Neutrophil (primary cell): ENCODE data around the gene CRYAB.

Source experiments
- H3K27ac ChIP-seq: fragments of 200-600 bp; sonication (generic); 2 replicates; pipeline ENCODE4 v1.5.1; 2016; ENCODE audit warnings: mild to moderate bottlenecking, moderate library complexity
- H3K27me3 ChIP-seq: fragments of 200-600 bp; sonication (generic); 2 replicates; pipeline ENCODE4 v1.6.0; 2016; ENCODE audit warnings: mild to moderate bottlenecking
- H3K36me3 ChIP-seq: fragments of 200-600 bp; sonication (generic); 2 replicates; pipeline ENCODE4 v1.5.1; 2017
- H3K4me1 ChIP-seq, 2 experiments: fragments of 200-600 bp in 1 of 2; sonication (generic) in 1 of 2; 1 replicate in 1 of 2; 2 replicates in 1 of 2; pipeline versions ENCODE4 v1.5.1 to v1.6.1; 2013 to 2016; ENCODE audit warnings: low read depth in 1 of 2, low read length in 1 of 2, mild to moderate bottlenecking in 1 of 2, moderate library complexity in 1 of 2; ENCODE audit not compliant: control insufficient read depth in 1 of 2, insufficient read depth in 1 of 2
- H3K4me3 ChIP-seq, 2 experiments: fragments of 200-600 bp in 1 of 2; sonication (generic) in 1 of 2; 1 replicate in 1 of 2; 2 replicates in 1 of 2; pipeline ENCODE4 v1.5.1; 2013 to 2016; ENCODE audit warnings: low read depth in 1 of 2, low read length in 1 of 2, mild to moderate bottlenecking in 1 of 2, moderate library complexity in 1 of 2
- H3K9me3 ChIP-seq: fragments of 200-600 bp; sonication (generic); 2 replicates; pipeline ENCODE4 v1.5.1; 2016
- TF ChIP-seq, protein P1 (sequence below): fragments of 200-600 bp; sonication (generic); IDR thresholded peaks from 2 replicates; pipeline ENCODE4 v1.5.1; 2016; ENCODE audit warnings: antibody characterized with exemption

The CRYAB gene

DNA sequence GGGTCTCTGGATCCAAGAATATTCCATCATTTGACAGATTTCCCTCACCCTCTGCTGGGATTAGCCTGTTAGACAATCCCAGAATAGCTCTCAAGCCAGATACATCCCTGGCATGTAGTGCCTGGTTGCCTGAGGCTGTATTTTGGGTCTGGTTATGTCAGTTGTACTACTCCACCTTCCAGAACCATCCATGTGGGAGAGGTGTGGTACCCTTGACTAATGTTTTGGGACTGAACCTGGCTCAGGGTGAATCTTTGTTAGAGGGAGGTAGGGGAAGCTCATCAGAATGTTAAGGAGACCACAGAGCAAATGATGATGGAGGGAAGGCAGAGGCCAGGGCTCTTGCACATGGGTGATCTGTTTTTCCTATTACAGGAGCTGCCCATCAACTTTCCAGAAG is 12.4 kb upstream of the CRYAB start:
- Histone ChIP-seq H3K9me3 (no peaks in the 10 kb centered on the region), H3K36me3 (no peaks in the 10 kb centered on the region), H3K27ac (no peak overlapping the region), H3K4me3 (no peak overlapping the region), H3K4me1 (peaks cover 12 to 13% of the 10 kb centered on the region in 2 experiments), H3K27me3 (no peaks in the 10 kb centered on the region)
- TF ChIP-seq, protein P1, sequence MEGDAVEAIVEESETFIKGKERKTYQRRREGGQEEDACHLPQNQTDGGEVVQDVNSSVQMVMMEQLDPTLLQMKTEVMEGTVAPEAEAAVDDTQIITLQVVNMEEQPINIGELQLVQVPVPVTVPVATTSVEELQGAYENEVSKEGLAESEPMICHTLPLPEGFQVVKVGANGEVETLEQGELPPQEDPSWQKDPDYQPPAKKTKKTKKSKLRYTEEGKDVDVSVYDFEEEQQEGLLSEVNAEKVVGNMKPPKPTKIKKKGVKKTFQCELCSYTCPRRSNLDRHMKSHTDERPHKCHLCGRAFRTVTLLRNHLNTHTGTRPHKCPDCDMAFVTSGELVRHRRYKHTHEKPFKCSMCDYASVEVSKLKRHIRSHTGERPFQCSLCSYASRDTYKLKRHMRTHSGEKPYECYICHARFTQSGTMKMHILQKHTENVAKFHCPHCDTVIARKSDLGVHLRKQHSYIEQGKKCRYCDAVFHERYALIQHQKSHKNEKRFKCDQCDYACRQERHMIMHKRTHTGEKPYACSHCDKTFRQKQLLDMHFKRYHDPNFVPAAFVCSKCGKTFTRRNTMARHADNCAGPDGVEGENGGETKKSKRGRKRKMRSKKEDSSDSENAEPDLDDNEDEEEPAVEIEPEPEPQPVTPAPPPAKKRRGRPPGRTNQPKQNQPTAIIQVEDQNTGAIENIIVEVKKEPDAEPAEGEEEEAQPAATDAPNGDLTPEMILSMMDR: no peak

DNA sequence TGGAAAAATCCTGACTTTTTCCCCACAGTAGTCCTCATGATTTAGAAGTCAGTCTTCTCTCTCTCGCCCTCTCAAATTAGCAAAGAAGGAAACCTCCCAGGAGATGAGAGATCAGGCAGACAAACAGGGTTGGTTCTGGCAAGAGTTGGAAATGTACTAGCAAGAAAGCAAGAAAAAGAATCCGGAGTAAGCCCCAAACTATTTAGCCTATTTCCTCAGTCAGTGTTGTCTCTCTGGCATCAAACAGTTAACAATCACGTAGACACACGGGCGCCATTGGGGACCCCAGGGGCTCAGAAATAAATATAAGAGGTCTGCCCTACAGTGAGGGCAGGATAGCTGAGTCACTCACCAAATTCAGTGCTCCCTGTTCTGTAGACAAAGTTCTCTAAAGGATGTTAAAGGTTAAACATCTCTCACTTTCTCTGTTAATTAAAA is 11.8 kb upstream of the CRYAB start:
- H3K27ac ChIP-seq: no peak overlapping the region
- H3K4me3 ChIP-seq: no peak overlapping the region
- H3K27me3 ChIP-seq: no peaks in the 10 kb centered on the region
- peaks cover 12 to 13% of the 10 kb centered on the region in 2 experiments for H3K4me1 ChIP-seq
- no peaks in the 10 kb centered on the region for H3K36me3 ChIP-seq
- H3K9me3 ChIP-seq: no peaks in the 10 kb centered on the region
- TF ChIP-seq, protein P1: no peak

DNA sequence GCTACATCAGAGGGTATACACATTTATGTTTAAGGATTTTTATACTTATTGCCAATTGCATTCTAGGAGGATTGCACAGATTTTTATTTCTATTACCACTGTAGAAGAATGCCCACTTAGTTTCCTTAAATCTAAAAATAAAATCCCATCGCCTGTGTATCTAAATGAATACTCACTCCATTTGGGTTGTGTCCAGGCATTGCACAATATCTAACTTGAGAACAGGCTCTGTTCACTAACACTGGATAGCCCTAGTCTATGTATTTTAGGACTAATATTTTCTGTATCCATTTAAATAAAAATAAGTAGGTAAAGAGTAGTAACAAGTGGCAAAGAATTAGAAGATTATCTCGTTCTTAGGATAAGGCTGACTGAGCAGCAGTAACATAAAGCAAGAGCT is 11.2 kb upstream of the CRYAB start:
- H3K27ac ChIP-seq: no peak overlapping the region
- H3K4me1 ChIP-seq: peaks cover 12 to 13% of the 10 kb centered on the region in 2 experiments
- no peak overlapping the region for H3K4me3 ChIP-seq

DNA sequence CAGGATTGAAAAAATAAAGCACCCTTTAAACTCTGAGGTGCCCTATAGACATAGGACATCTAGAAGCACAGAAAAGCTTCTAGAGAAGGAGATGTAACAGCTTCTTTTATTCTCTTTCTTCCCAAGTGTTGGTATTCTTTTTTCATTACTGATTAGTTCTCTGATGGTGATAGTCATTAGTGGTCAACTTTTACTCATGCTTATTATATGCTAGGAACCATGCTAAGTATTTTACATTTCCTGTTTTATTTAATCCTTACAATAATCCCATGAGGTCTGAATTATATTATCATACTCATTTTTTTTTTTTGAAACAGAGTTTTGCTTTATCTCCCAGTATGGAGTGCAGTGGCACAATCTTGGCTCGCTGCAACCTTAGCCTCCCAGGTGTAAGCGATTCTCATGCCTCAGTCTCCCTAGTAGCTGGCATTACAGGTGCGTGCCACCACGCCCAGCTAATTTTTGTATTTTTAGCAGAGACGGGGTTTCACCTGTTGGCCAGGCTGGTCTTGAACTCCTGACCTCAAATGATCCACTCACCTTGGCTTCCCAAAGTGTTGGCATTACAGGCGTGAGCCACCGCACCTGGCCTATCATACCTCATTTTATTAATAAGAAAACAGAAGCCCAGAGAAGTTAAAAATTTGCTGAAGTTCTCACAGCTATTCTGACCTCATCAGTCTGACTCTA is 10.1 kb upstream of the CRYAB start:
- Histone ChIP-seq H3K27me3 (no peaks in the 10 kb centered on the region), H3K36me3 (no peaks in the 10 kb centered on the region), H3K4me1 (peaks cover 6% of the 10 kb centered on the region in 2 experiments), H3K27ac (no peak overlapping the region), H3K4me3 (no peak overlapping the region), H3K9me3 (no peaks in the 10 kb centered on the region)
- TF ChIP-seq, protein P1: no peak

More for the DNA sequence above, 11.2 kb upstream of the CRYAB start:
- Histone ChIP-seq H3K27me3 (no peaks in the 10 kb centered on the region), H3K36me3 (no peaks in the 10 kb centered on the region), H3K9me3 (no peaks in the 10 kb centered on the region)
- TF ChIP-seq, protein P1: no peak

DNA sequence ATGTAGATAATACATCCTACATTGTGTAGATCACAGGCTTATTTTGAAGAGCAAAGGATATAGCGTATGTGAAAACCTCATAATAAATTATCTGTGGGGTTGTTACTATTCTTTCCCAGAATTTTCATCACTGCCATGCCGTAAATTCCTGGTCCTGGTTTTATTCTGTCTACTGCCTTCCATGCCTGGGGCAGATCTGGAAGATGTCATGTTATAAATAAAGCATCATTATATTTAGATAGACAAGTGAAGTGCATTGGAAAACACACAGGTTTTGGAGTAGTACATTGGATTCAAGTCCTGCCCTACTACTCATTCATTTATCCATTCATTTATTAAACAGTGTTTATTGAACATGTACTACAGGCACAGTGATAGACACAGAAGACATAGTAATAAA is 9.3 kb upstream of the CRYAB start:
- H3K4me1 ChIP-seq: no peaks in the 10 kb centered on the region
- TF ChIP-seq, protein P1: no peak

More for the DNA sequence above, 9.3 kb upstream of the CRYAB start:
- Histone ChIP-seq H3K36me3 (no peaks in the 10 kb centered on the region), H3K27me3 (peaks cover 7% of the 10 kb centered on the region), H3K9me3 (no peaks in the 10 kb centered on the region), H3K4me3 (no peak overlapping the region), H3K27ac (no peak overlapping the region)
